GM12864 (cell line): ENCODE data around the gene FXN.
"Not testable (repeated sequence)": the region's sequence is repeated elsewhere in the genome, so short reads cannot be mapped to it uniquely, and the experiment has no call there.

ENCODE experiments used
- DNase-seq: peaks from one replicate; pipeline ENCODE4 v3.0.0-alpha.2; 2011; ENCODE audit warnings: low read depth
- H3K4me3 ChIP-seq: 2 replicates; pipeline ENCODE4 v1.5.1; 2011; ENCODE audit warnings: mild to moderate bottlenecking, low read depth, low read length, control low read depth
- TF ChIP-seq, protein P1 (sequence below): IDR thresholded peaks from 2 replicates; pipeline ENCODE4 v1.5.1; 2011; ENCODE audit warnings: low read depth, mild to moderate bottlenecking, moderate library complexity, low read length, control low read depth, inconsistent platforms; ENCODE audit errors: missing control alignments

FXN gene

DNA sequence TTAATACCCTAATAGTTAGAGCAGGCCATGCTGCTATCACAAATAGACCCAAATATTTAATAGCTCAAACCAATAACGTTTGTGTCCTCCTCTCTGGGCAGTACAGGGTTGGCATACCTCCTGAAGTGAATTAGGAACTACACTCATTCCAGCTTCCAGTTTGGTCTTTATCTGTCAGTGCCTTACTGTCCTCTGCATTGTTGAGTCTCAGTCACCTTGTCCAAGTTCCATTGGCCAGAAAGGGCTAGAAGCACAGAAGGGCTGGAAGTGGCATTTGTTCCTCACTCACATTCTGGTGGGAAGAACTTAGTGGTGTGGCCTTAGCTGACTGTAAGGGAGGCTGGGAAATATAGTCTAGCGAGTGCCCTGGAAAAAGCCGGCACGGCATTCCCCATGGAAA is 11.2 kb downstream of the FXN start:
- TF ChIP-seq, protein P1, sequence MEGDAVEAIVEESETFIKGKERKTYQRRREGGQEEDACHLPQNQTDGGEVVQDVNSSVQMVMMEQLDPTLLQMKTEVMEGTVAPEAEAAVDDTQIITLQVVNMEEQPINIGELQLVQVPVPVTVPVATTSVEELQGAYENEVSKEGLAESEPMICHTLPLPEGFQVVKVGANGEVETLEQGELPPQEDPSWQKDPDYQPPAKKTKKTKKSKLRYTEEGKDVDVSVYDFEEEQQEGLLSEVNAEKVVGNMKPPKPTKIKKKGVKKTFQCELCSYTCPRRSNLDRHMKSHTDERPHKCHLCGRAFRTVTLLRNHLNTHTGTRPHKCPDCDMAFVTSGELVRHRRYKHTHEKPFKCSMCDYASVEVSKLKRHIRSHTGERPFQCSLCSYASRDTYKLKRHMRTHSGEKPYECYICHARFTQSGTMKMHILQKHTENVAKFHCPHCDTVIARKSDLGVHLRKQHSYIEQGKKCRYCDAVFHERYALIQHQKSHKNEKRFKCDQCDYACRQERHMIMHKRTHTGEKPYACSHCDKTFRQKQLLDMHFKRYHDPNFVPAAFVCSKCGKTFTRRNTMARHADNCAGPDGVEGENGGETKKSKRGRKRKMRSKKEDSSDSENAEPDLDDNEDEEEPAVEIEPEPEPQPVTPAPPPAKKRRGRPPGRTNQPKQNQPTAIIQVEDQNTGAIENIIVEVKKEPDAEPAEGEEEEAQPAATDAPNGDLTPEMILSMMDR, result no peak
- no peak overlapping the region for H3K4me3 ChIP-seq
- DNase-seq, result no peak

DNA sequence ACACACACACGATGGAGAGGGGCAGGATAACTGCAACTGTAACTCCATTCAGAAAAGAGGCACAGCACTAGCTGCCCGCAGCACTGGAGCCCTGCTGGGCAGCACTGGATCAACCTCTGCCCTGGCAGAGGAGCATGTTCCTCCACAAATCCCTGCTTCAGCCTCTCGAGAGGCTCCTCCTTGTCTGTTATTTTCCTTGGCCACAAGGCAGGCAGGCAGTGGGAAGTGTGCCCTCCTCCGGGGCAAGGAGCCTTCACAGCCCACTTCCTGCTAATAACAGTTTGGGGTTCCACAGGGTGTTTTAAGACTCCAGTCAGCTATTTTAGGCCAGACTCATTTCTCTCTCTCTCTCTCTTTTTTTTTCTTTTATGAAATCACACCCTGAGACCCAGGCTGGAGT is 11.8 kb downstream of the FXN start:
- TF ChIP-seq, protein P1, result no peak
- DNase-seq, result no peak
- no peak overlapping the region for H3K4me3 ChIP-seq

DNA sequence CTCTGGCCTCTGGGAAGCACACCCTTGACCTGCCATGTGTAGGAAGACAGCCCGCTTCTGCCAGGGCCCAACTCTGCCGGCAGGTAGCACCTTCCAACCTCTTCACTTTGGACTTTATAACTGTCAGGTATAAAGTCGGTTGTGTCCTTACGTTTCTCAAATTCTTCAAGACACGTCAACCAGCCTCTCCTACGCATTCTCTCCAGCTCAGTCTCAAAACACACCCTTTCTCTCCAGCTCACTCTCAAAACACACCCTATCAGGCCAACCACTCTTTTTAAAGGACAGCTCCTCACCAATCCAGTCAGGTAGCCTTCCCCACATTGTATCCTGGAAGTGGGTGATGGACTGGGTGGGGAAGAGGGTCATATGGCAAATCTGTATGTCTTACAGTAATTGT is 13.5 kb downstream of the FXN start:
- TF ChIP-seq, protein P1, result no peak
- H3K4me3 ChIP-seq, result no peak overlapping the region
- DNase-seq, result no peak

DNA sequence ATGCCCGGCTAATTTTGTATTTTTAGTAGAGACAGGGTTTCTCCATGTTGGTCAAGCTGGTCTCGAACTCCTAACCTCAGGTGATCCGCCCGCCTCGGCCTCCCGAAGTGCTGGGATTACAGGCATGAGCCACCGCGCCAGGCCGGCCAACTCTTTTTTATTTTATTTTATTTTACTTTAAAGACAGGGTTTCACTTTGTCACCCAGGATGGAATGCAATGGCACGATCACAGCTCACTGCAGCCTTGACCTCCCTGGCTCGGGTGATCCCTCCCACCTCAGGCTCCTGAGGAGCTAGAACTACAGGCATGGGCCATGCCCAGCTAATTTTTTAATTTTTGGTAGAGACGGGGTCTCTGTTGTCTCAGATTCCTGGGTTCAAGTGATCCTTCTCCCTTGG is 15.4 kb downstream of the FXN start:
- not testable (repeated sequence) for DNase-seq, H3K4me3 ChIP-seq

DNA sequence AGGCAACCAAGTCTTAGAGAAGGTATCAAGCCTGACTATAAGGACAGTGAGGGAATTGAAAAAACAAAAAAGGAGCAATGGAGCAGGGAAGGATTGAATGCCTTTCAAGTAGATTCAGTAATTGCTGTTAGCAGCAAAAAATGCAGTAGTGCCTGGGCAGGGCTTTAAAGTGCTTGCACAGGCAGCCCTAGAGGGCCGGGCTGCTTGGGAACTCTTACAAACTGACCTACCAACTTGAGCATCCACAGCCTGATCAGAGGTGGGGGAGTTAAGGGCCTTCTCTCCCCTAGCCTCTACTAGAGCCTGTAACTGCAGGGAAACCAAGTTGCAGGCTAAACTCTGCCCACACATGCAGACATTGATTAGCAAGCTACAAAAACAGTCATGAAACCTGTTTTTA is 19.4 kb downstream of the FXN start:
- no peak for DNase-seq
- H3K4me3 ChIP-seq, result no peak overlapping the region
- TF ChIP-seq, protein P1, result no peak

DNA sequence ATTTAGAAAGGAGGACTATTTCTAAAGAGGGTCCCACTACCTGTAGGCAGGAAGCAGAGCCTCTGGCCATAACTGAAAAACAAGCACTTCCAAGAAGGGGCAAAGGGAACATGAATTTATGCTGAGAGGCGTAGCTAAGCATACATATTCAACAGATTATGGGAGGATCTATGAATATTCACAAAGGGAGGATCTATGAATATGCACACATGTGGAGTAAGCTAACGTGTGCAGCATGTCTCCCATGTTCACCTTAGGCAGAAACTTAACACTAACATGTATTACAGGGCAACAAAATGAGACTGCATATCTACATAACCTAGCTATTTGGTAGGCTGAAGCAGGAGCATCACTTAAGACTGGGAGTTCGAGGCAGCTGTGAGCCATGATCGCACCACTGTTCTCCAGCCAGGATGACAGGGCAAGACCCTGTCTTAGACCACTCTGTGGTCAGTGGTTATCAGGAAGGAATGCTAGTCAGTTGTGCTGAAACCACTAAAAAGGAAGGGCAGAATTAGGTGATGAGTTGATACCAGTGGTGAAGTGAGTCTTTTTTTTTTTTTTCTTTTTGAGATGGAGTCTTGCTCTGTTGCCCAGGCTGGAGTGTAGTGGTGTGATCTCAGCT is 20.8 kb downstream of the FXN start:
- no peak overlapping the region for H3K4me3 ChIP-seq
- DNase-seq, result no peak
- TF ChIP-seq, protein P1, result no peak

DNA sequence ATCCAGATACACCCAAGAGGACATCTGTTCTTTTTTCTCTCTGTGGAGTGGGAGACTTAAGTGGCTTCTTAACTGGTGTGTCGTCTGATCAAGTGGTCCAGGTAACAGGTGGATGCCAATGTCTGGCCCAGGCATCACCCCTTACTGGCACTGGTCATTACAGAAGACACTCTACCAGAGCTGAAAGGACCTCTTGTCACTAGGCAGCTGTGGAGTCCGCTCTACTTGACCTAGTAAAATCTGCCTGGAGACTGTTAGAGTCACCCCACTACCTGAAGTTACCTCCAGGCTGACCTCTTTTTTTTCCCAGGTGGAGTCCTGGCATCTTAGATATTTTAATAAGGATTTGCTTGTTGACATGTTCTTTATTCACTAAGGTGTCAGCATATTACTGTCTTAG is 22.5 kb downstream of the FXN start:
- DNase-seq, result no peak
- TF ChIP-seq, protein P1, result no peak
- no peak overlapping the region for H3K4me3 ChIP-seq
